Measurements from ENCODE around the gene HNF4A.
A peak's percentile ranks its signal among the peaks of the same experiment; 100 is the strongest.

The HNF4A gene

GRCh38 chr20:44336086-44336485 lies 19.4 kb upstream of the HNF4A start:
- no peaks in the 10 kb centered on the region for H3K36me3 ChIP-seq (ENCODE audit: low read depth)
- ATAC-seq (ENCODE audit: low read depth) (peak; percentile 25), DNase-seq (ENCODE audit: low spot score) (no peak)
- no peaks in the 10 kb centered on the region for H3K4me1 ChIP-seq (ENCODE audit: insufficient read depth, poor library complexity, severe bottlenecking)
- no peaks in the 10 kb centered on the region for H3K9me3 ChIP-seq (ENCODE audit: severe bottlenecking)
- H3K4me3 ChIP-seq (ENCODE audit: severe bottlenecking) = no peak overlapping the region
- TF ChIP-seq CTCF (IDR thresholded peaks at IDR 0.05; ENCODE audit: poor library complexity, severe bottlenecking) = no peak
- H3K27me3 ChIP-seq (ENCODE audit: insufficient read depth, poor library complexity, severe bottlenecking) = no peaks in the 10 kb centered on the region
- no peak overlapping the region for H3K27ac ChIP-seq (ENCODE audit: poor library complexity, severe bottlenecking)

- no peaks in the 10 kb centered on the region for H3K27me3 ChIP-seq (ENCODE audit: insufficient read depth, poor library complexity, severe bottlenecking)
- no peak within 1 kb of the TSS for H3K27ac ChIP-seq (ENCODE audit: poor library complexity, severe bottlenecking)
- no peak for TF ChIP-seq CTCF (IDR thresholded peaks at IDR 0.05; ENCODE audit: poor library complexity, severe bottlenecking)
- no peak within 1 kb of the TSS for H3K4me3 ChIP-seq (ENCODE audit: severe bottlenecking)
- DNase-seq (ENCODE audit: low spot score) (no peak), ATAC-seq (ENCODE audit: low read depth) (0 out of 3 replicates have a peak, but pooled peaks have one; percentile 4)
- no peaks in the 10 kb centered on the region for H3K36me3 ChIP-seq (ENCODE audit: low read depth)
- H3K4me1 ChIP-seq (ENCODE audit: insufficient read depth, poor library complexity, severe bottlenecking) = no peaks in the 10 kb centered on the region
- no peaks in the 10 kb centered on the region for H3K9me3 ChIP-seq (ENCODE audit: severe bottlenecking)
Measured at GRCh38 chr20:44336725-44337380, 18.6 kb upstream of the HNF4A start, which contains the start of gene R3HDML. TSS of gene R3HDML (plus strand) at chr20:44337043. CDS start at chr20:44337158, 115 bp downstream.

GRCh38 chr20:44342248-44342647 lies 13.3 kb upstream of the HNF4A start:
- Histone ChIP-seq H3K36me3 (ENCODE audit: low read depth) (no peaks in the 10 kb centered on the region), H3K4me1 (ENCODE audit: insufficient read depth, poor library complexity, severe bottlenecking) (no peaks in the 10 kb centered on the region), H3K27me3 (ENCODE audit: insufficient read depth, poor library complexity, severe bottlenecking) (no peaks in the 10 kb centered on the region), H3K9me3 (ENCODE audit: severe bottlenecking) (no peaks in the 10 kb centered on the region), H3K4me3 (ENCODE audit: severe bottlenecking) (no peak overlapping the region), H3K27ac (ENCODE audit: poor library complexity, severe bottlenecking) (no peak overlapping the region)
- no peak; the same call in 2 of the 3 replicates for ATAC-seq (ENCODE audit: low read depth)
- no peak for TF ChIP-seq CTCF (IDR thresholded peaks at IDR 0.05; ENCODE audit: poor library complexity, severe bottlenecking)
- DNase-seq (ENCODE audit: low spot score) = no peak

- Histone ChIP-seq H3K36me3 (ENCODE audit: low read depth) (no peaks in the 10 kb centered on the region), H3K27me3 (ENCODE audit: insufficient read depth, poor library complexity, severe bottlenecking) (no peaks in the 10 kb centered on the region), H3K27ac (ENCODE audit: poor library complexity, severe bottlenecking) (no peak overlapping the region), H3K4me1 (ENCODE audit: insufficient read depth, poor library complexity, severe bottlenecking) (no peaks in the 10 kb centered on the region), H3K9me3 (ENCODE audit: severe bottlenecking) (no peaks in the 10 kb centered on the region), H3K4me3 (ENCODE audit: severe bottlenecking) (no peak overlapping the region)
- no peak for DNase-seq (ENCODE audit: low spot score)
- ATAC-seq (ENCODE audit: low read depth) = no peak
- no peak for TF ChIP-seq CTCF (IDR thresholded peaks at IDR 0.05; ENCODE audit: poor library complexity, severe bottlenecking)
Measured at GRCh38 chr20:44343162-44343675, 12.3 kb upstream of the HNF4A start.

- Histone ChIP-seq H3K4me3 (ENCODE audit: severe bottlenecking) (no peak overlapping the region), H3K27me3 (ENCODE audit: insufficient read depth, poor library complexity, severe bottlenecking) (no peaks in the 10 kb centered on the region), H3K27ac (ENCODE audit: poor library complexity, severe bottlenecking) (no peak overlapping the region), H3K36me3 (ENCODE audit: low read depth) (no peaks in the 10 kb centered on the region), H3K9me3 (ENCODE audit: severe bottlenecking) (no peaks in the 10 kb centered on the region), H3K4me1 (ENCODE audit: insufficient read depth, poor library complexity, severe bottlenecking) (no peaks in the 10 kb centered on the region)
- DNase-seq (ENCODE audit: low spot score) (no peak), ATAC-seq (ENCODE audit: low read depth) (no peak)
- no peak for TF ChIP-seq CTCF (IDR thresholded peaks at IDR 0.05; ENCODE audit: poor library complexity, severe bottlenecking)
Measured at GRCh38 chr20:44344723-44345122, 10.8 kb upstream of the HNF4A start.
